Measurements from ENCODE around the gene DAAM1.

DNA sequence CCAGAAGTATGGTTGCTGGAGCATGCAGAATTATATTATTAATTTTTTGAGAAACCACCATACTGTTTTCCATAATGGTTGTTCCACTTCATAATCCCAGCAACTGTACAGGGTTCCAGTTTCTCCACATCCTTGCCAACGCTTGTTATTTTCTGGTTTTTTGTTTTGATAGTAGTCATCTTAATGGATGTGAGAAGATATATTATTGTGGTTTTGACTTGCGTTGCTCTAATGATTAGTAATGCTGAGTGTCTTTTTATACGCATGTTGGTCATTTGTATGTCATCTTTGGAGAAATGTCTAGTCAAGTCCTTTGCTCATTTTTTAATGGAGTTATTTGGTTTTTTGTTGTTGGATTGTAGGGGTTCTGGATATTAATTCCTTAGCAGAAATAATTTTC, 58.1 kb downstream of the DAAM1 start:
- TF ChIP-seq EZH2 (IDR thresholded peaks at IDR 0.05; ENCODE audit: borderline replicate concordance, low read depth, low read length, poor library complexity, severe bottlenecking) (no peak), CTCF (conservative IDR thresholded peaks at IDR 0.05; ENCODE audit: low read depth, low read length) (no peak)
